ENCODE measurements around the gene APLP2.

APLP2 gene

DNA sequence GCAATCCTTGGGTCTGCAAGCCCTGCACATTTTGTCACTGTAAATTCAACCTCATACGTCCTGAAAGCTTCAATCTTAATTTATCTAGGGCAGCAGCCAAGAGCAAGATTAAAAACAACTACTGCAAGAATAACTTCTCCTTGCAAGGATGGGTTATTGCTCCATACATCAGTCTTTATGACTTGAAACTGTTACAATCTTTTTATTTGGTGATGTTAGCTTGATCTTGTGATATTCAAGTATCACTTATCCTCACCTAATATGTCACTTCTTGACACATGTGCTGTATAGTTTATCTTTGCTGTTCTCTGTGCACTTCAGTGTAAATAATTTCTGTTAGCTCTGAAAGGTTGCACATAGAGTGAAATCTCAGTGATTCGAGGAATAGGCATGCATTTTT, 14.7 kb upstream of the APLP2 start:
- no peak overlapping the region for H3K4me3 ChIP-seq (ENCODE audit: low read depth, low read length)
- TF ChIP-seq, protein P1, sequence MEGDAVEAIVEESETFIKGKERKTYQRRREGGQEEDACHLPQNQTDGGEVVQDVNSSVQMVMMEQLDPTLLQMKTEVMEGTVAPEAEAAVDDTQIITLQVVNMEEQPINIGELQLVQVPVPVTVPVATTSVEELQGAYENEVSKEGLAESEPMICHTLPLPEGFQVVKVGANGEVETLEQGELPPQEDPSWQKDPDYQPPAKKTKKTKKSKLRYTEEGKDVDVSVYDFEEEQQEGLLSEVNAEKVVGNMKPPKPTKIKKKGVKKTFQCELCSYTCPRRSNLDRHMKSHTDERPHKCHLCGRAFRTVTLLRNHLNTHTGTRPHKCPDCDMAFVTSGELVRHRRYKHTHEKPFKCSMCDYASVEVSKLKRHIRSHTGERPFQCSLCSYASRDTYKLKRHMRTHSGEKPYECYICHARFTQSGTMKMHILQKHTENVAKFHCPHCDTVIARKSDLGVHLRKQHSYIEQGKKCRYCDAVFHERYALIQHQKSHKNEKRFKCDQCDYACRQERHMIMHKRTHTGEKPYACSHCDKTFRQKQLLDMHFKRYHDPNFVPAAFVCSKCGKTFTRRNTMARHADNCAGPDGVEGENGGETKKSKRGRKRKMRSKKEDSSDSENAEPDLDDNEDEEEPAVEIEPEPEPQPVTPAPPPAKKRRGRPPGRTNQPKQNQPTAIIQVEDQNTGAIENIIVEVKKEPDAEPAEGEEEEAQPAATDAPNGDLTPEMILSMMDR (IDR thresholded peaks at IDR 0.05; ENCODE audit: borderline replicate concordance, insufficient read depth, low read depth, low read length) = no peak

DNA sequence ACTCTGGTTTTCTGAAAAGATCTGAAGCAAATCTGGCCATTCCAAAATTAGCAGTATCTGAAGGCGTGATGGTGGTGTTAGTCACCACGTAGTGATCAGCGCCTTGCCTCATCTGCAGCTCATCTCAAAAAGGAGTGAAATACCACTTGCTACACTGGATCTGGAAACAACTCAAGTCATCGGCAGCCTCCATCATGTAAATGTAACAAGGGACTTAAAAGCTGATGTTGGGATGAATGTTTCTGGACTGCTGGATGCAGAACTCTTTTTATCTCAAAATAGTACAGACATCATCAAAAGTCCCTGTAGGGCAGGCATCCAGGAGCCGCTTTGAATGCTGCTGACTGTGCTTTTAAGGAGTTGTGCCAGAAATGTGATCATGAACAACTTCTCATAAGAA, 14.1 kb upstream of the APLP2 start:
- TF ChIP-seq, protein P1 (IDR thresholded peaks at IDR 0.05; ENCODE audit: borderline replicate concordance, insufficient read depth, low read depth, low read length) = no peak

GRCh38 chr11:130061017-130061416, 8.7 kb upstream of the APLP2 start:
- TF ChIP-seq, protein P1 (IDR thresholded peaks at IDR 0.05; ENCODE audit: borderline replicate concordance, insufficient read depth, low read depth, low read length) = no peak
- no peak overlapping the region for H3K4me3 ChIP-seq (ENCODE audit: low read depth, low read length)

More for the DNA sequence above, 14.1 kb upstream of the APLP2 start:
- H3K4me3 ChIP-seq (ENCODE audit: low read depth, low read length) = no peak overlapping the region

DNA sequence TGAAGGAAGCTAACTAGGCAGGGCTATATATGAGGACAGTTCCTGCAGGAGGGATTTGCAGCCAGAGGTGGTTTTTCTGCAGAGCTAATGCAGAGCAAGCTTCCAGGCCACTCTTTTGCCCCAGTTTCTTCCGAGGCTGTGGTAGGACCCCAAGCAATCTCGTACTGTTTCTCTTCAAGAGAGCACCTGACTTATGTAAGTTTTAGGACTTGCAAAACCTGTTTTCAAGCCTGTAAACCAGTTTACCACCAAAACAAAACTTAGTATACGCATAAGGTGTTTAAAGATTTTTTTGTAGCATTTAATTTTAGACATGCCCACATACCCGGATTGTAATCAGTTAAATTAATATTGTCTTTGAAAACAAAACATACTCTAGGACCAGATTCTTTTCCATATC, 7.7 kb upstream of the APLP2 start:
- no peak overlapping the region for H3K4me3 ChIP-seq (ENCODE audit: low read depth, low read length)
- TF ChIP-seq, protein P1 (IDR thresholded peaks at IDR 0.05; ENCODE audit: borderline replicate concordance, insufficient read depth, low read depth, low read length) = no peak

DNA sequence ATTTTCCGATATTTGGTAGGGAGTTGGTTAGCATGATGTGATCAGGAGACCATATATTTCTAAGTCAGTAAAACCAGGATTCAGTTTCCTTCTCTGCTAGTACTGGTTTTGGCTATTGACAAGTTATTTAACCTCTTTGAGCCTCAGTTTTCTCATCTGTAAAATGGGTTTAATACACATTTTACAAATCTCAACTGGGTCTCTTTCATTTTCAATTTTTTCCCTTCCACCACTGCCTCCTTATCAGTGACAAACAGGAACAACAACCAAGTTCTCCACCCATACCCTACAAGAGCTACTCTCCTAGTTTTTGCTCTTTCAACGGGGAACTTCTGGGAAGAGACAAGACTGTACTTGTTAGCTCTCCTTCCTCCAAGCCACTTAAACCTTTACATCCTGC, 6.2 kb upstream of the APLP2 start:
- no peak overlapping the region for H3K4me3 ChIP-seq (ENCODE audit: low read depth, low read length)
- TF ChIP-seq, protein P1 (IDR thresholded peaks at IDR 0.05; ENCODE audit: borderline replicate concordance, insufficient read depth, low read depth, low read length) = no peak

DNA sequence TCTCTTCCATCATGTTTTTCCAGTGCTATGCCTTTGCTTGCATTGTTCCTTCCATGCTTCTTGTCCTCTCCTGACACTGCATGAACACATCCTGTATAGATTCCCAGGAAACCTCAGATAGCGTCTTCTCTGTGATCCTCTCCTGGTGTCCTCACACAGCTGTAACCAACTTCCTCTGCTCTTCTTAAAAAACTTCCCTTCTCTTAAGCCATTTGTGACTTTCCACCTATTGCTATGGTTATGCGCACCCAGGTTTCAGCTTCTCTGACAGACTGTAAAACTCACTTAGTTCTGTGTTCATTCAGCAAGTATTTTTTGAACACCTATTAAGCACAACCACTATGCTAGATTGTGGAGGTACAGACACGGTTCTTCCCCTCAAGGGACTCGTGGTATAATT, 5.1 kb upstream of the APLP2 start:
- TF ChIP-seq, protein P1 (IDR thresholded peaks at IDR 0.05; ENCODE audit: borderline replicate concordance, insufficient read depth, low read depth, low read length) = no peak
- H3K4me3 ChIP-seq (ENCODE audit: low read depth, low read length) = no peak overlapping the region

- TF ChIP-seq, protein P1 (IDR thresholded peaks at IDR 0.05; ENCODE audit: borderline replicate concordance, insufficient read depth, low read depth, low read length) = no peak
- no peak overlapping the region for H3K4me3 ChIP-seq (ENCODE audit: low read depth, low read length)
These were observed 3.4 kb upstream of the APLP2 start for GRCh38 chr11:130066338-130066737.

Measured in GM12875 (cell line).